ENCODE data around the gene POLDIP3.

- no peak for TF ChIP-seq CTCF (IDR thresholded peaks at IDR 0.05)
- no peak for TF ChIP-seq POLR2A (IDR thresholded peaks at IDR 0.05)
- TF ChIP-seq POLR2AphosphoS5 (IDR thresholded peaks at IDR 0.05), result no peak
Observed at GRCh38 chr22:42623756-42624441, 9.2 kb upstream of the POLDIP3 start.

All from suprapubic skin (tissue), 4 donors.